Mucosa of descending colon (tissue), 3 donors: ENCODE results near the gene C4A. TPM values are rescaled to one million over a fixed set of nuclear protein-coding genes. Genes with fewer than 3 reads are reported as not detected.
"Not testable (repeated sequence)": the region's sequence is repeated elsewhere in the genome, so short reads cannot be mapped to it uniquely, and the experiment has no call there.

ENCODE experiments used
- ATAC-seq: fragments of 200-7000 bp; cut with Tn5 transposase; one replicate; pipeline ENCODE4 v1.9.1; 2020; ENCODE audit warnings: mild to moderate bottlenecking, moderate library complexity
- DNase-seq, 3 donors: peaks; one replicate each; pipeline ENCODE4 v3.0.0-alpha.2; 2020
- H3K36me3 ChIP-seq: fragments of 200-600 bp; one replicate; pipeline ENCODE4 v1.8.0; 2021; ENCODE audit warnings: low read depth, mild to moderate bottlenecking
- H3K4me1 ChIP-seq: fragments of 200-600 bp; one replicate; pipeline ENCODE4 v1.8.0; 2021; ENCODE audit warnings: low read depth, mild to moderate bottlenecking
- H3K4me3 ChIP-seq: fragments of 200-600 bp; one replicate; pipeline ENCODE4 v1.8.0; 2021; ENCODE audit warnings: mild to moderate bottlenecking
- H3K9me3 ChIP-seq: fragments of 200-600 bp; one replicate; pipeline ENCODE4 v1.8.0; 2021; ENCODE audit warnings: mild to moderate bottlenecking
- intact Hi-C, 2 donors: fragments of 100-400 bp; cut with DNase I in 1 of 2; cut with micrococcal nuclease in 1 of 2; formaldehyde crosslinking; loops; one replicate each; pipeline versions ENCODE4 v1.11.0 to v1.11.1; 2022; cut with DNase I, micrococcal nuclease
- total RNA-seq, 3 donors: library from RNA; stranded (reverse); fragmentation: NEBNext Ultra II Directional in 2 of 3; extraction: Animal tissue kit (Norgen Biotek cat#: 25700) in 2 of 3; gene quantifications; one replicate each; pipeline versions ENCODE4 v1.2.1 to v1.2.4, GENCODE V29; 2021 to 2023
- donor health status: DM: no; HTN: no; CAD: no; lungs with moderate emphysema.
- donor health status: DM: no; HTN: no; CAD: no.
- donor health status: DM: no; HTN: yes; CAD: no.

The C4A gene
- total RNA-seq, 3 donors from 2014 or later: 10.2 to 203 (median 56.0) TPM

GRCh38 chr6:32005991-32006529 is 24.2 kb downstream of the C4A start:
- H3K36me3 ChIP-seq, H3K4me1 ChIP-seq, H3K4me3 ChIP-seq, H3K9me3 ChIP-seq, intact Hi-C loops, ATAC-seq: not testable (repeated sequence)
- peak in 1 of 3 donors; percentile 5 for DNase-seq

- H3K9me3 ChIP-seq, intact Hi-C loops, ATAC-seq, H3K4me1 ChIP-seq, H3K36me3 ChIP-seq, H3K4me3 ChIP-seq: not testable (repeated sequence)
- DNase-seq: peak in 2 of 3 donors; percentile 13 to 32
These were observed 25.2 kb downstream of the C4A start for GRCh38 chr6:32007086-32007485.

- not testable (repeated sequence) for H3K36me3 ChIP-seq
These were observed 26.2 kb downstream of the C4A start for GRCh38 chr6:32008037-32008436.

GRCh38 chr6:32008616-32009015 is 26.8 kb downstream of the C4A start:
- ATAC-seq, H3K9me3 ChIP-seq, H3K4me1 ChIP-seq, DNase-seq, intact Hi-C loops, H3K4me3 ChIP-seq, H3K36me3 ChIP-seq: not testable (repeated sequence)

More at GRCh38 chr6:32008037-32008436, 26.2 kb downstream of the C4A start:
- DNase-seq, H3K9me3 ChIP-seq, H3K4me1 ChIP-seq, ATAC-seq, intact Hi-C loops, H3K4me3 ChIP-seq: not testable (repeated sequence)

GRCh38 chr6:32009537-32009936 is 27.7 kb downstream of the C4A start:
- DNase-seq: peak in 1 of 3 donors; percentile 4
- ATAC-seq, intact Hi-C loops: not testable (repeated sequence)

GRCh38 chr6:32010856-32011530 is 29.1 kb downstream of the C4A start:
- intact Hi-C loops, H3K36me3 ChIP-seq, H3K4me1 ChIP-seq, H3K4me3 ChIP-seq, ATAC-seq, H3K9me3 ChIP-seq: not testable (repeated sequence)
- peak in 1 of 3 donors; percentile 25 for DNase-seq

More at GRCh38 chr6:32009537-32009936, 27.7 kb downstream of the C4A start:
- H3K4me1 ChIP-seq, H3K4me3 ChIP-seq, H3K36me3 ChIP-seq, H3K9me3 ChIP-seq: not testable (repeated sequence)

- DNase-seq: peak in 1 of 3 donors; percentile 37
- ATAC-seq, H3K36me3 ChIP-seq, H3K4me1 ChIP-seq, H3K4me3 ChIP-seq, intact Hi-C loops, H3K9me3 ChIP-seq: not testable (repeated sequence)
These were observed 31.2 kb downstream of the C4A start for GRCh38 chr6:32012941-32013617.

- H3K4me1 ChIP-seq, H3K36me3 ChIP-seq, ATAC-seq, H3K9me3 ChIP-seq, H3K4me3 ChIP-seq, DNase-seq, intact Hi-C loops: not testable (repeated sequence)
These were observed 31.9 kb downstream of the C4A start for GRCh38 chr6:32013738-32014137.

- H3K9me3 ChIP-seq, H3K4me1 ChIP-seq, intact Hi-C loops, H3K4me3 ChIP-seq, DNase-seq, H3K36me3 ChIP-seq: not testable (repeated sequence)
- ATAC-seq: peak; percentile 40
These were observed 32.7 kb downstream of the C4A start, which contains the start of gene C4B for GRCh38 chr6:32014547-32014946. Gene C4B (plus strand): TSS chr6:32014795. CDS start chr6:32014846, 51 bp downstream.

GRCh38 chr6:32022100-32022499 is 40.2 kb downstream of the C4A start:
- H3K4me3 ChIP-seq, H3K9me3 ChIP-seq, H3K36me3 ChIP-seq, DNase-seq, ATAC-seq, H3K4me1 ChIP-seq, intact Hi-C loops: not testable (repeated sequence)

- H3K36me3 ChIP-seq, DNase-seq, ATAC-seq, H3K4me3 ChIP-seq, H3K9me3 ChIP-seq, intact Hi-C loops, H3K4me1 ChIP-seq: not testable (repeated sequence)
These were observed 46.8 kb downstream of the C4A start for GRCh38 chr6:32028631-32029030.

- H3K9me3 ChIP-seq, intact Hi-C loops, H3K4me1 ChIP-seq, H3K36me3 ChIP-seq, ATAC-seq, H3K4me3 ChIP-seq: not testable (repeated sequence)
- peak in 1 of 3 donors; percentile 31 for DNase-seq
These were observed 47.7 kb downstream of the C4A start for GRCh38 chr6:32029553-32029952.

GRCh38 chr6:32035283-32036013 is 53.6 kb downstream of the C4A start:
- DNase-seq, H3K36me3 ChIP-seq, ATAC-seq, intact Hi-C loops, H3K4me3 ChIP-seq, H3K4me1 ChIP-seq, H3K9me3 ChIP-seq: not testable (repeated sequence)

GRCh38 chr6:32037136-32037535 is 55.3 kb downstream of the C4A start:
- intact Hi-C loops, H3K9me3 ChIP-seq, H3K4me1 ChIP-seq, DNase-seq, ATAC-seq, H3K4me3 ChIP-seq, H3K36me3 ChIP-seq: not testable (repeated sequence)
